K562 (cell line): Measurements from ENCODE around the gene NUP188.

Experiments
- CEBPB ChIP-seq: fragments of 450-650 bp; IDR thresholded peaks from 2 replicates; pipeline ENCODE4 v1.6.1; 2016; ENCODE audit warnings: missing genetic modification characterization, missing compliant biosample characterization
- CHD2 ChIP-seq: IDR thresholded peaks from 2 replicates; pipeline ENCODE4 v1.6.1; 2011; ENCODE audit warnings: low read depth, low read length
- CTCF ChIP-seq, 3 experiments: IDR thresholded peaks in 2 of 3; conservative IDR thresholded peaks in 1 of 3; 2 replicates each; pipeline ENCODE4 v1.5.1; 2011 to 2012; ENCODE audit warnings: low read length in 3 of 3, mild to moderate bottlenecking in 3 of 3, control low read depth in 2 of 3, improper control_type of control experiment in 1 of 3, inconsistent platforms in 1 of 3, low read depth in 1 of 3, mixed read lengths in 1 of 3, moderate library complexity in 1 of 3; ENCODE audit not compliant: insufficient read depth in 2 of 3
- KLF1 ChIP-seq: fragments of 450-650 bp; IDR thresholded peaks from 2 replicates; pipeline ENCODE4 v1.6.1; 2016; ENCODE audit warnings: missing genetic modification characterization, missing compliant biosample characterization
- RBM15 ChIP-seq: fragments of 200-400 bp; formaldehyde crosslinking; IDR thresholded peaks from 2 replicates; pipeline ENCODE4 v1.6.1; 2018; ENCODE audit warnings: mild to moderate bottlenecking, low read length, moderate library complexity; ENCODE audit not compliant: insufficient read depth

- TF ChIP-seq CHD2 = no peak
- TF ChIP-seq CTCF (IDR thresholded peaks at IDR 0.05 in 2 of 3, conservative IDR thresholded peaks at IDR 0.05 in 1 of 3; ENCODE audit: insufficient read depth in 2 of 3, low read depth in 1 of 3, low read length in 3 of 3) = no peak
- no peak for TF ChIP-seq KLF1 (tag)
- no peak for TF ChIP-seq CEBPB
- no peak for TF ChIP-seq RBM15
These were observed 94.5 kb downstream of the NUP188 start for GRCh38 chr9:129042016-129042415.
